GM21717 (cell line): ENCODE results near the gene LHFPL3.
"Not testable (repeated sequence)": the region's sequence is repeated elsewhere in the genome, so short reads cannot be mapped to it uniquely, and the experiment has no call there.

Experiments
- ATAC-seq: cut with Tn5 transposase; IDR thresholded peaks from one replicate; pipeline ENCODE4 v1.9.1; 2021; ENCODE audit warnings: mild to moderate bottlenecking, moderate library complexity; ENCODE audit not compliant: unreplicated experiment

The LHFPL3 gene

DNA sequence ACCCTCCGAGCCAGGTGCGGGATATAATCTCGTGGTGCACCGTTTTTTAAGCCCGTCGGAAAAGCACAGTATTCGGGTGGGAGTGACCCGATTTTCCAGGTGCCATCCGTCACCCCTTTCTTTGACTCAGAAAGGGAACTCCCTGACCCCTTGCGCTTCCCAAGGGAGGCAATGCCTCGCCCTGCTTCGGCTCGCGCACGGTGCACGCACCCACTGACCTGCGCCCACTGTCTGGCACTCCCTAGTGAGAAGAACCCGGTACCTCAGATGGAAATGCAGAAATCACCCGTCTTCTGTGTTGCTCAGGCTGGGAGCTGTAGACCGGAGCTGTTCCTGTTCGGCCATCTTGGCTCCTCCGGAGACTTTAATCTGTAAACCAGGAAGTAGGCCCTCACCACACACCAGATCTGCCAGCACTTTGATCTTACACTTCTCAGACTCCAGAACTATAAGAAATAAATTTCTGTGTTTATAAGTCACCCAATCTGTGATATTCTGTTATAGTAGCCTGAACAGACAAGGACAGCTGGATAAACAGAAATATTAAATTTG is 235.0 kb downstream of the LHFPL3 start:
- ATAC-seq = not testable (repeated sequence)

DNA sequence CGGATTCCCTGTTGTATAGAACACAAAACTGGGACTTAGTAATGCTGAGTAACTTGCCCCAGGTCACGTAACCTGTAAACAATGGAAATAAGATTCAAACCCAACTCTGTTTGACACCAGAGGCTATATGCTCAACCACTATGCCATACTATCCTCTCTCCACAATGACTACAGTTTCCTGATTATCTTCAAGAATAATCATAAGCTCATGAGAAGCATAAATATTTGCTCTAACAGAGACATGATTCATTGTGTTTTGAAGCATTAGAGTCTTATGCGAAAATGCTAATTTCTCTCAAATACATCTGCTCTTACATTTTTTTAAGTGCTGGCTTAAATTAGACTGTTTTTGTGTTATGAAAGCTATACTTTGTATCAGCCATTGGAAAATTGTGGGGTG is 241.3 kb downstream of the LHFPL3 start:
- ATAC-seq = no peak

DNA sequence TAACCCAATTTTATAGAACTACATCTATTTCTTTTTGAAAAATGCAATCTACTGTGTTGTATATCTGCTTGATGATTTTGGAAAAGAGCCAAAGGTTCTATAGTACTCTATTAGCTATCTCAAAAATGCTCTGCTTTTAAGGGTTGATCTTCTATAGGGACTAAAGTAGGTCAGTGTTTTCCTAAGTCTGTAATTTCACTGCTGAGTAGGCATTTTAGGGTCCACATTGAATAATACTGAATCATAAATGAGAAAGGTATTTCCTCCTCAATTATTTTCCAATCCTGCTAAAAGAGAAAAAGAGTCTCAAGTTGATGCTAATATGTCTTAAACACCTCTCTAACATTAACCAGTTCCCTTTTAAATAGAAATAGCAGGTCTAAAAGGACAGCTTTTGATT is 244.2 kb downstream of the LHFPL3 start:
- no peak for ATAC-seq

GRCh38 chr7:104584620-104585019 is 256.2 kb downstream of the LHFPL3 start:
- ATAC-seq = no peak

- not testable (repeated sequence) for ATAC-seq
Measured at GRCh38 chr7:104595591-104595990, 267.2 kb downstream of the LHFPL3 start.

GRCh38 chr7:104603957-104604356 is 275.6 kb downstream of the LHFPL3 start:
- ATAC-seq = no peak

- no peak for ATAC-seq
Measured at GRCh38 chr7:104604706-104605105, 276.3 kb downstream of the LHFPL3 start.

GRCh38 chr7:104621321-104621720 is 292.9 kb downstream of the LHFPL3 start:
- no peak for ATAC-seq

DNA sequence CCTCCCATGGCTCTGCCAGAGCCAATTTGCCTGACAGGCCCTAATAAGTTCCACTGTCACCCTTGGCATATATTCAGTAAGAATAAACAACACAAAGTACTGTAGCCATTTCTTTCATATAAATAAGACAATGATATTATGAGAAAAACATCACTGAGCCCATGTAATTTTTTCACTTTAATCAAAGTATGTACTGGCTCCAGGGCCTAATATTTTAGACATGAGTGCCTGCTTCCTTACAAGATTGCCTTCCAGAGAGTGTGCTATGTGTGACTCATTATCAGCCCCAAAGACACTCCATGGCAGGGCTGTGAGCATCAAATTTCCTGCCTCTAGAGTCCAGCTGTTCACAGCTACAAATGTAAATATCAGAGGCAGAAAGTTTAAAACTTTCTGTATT is 297.6 kb downstream of the LHFPL3 start:
- ATAC-seq = no peak

- ATAC-seq = no peak
Measured at GRCh38 chr7:104627516-104627915, 299.1 kb downstream of the LHFPL3 start.

- ATAC-seq = no peak
Measured at GRCh38 chr7:104628017-104628416, 299.6 kb downstream of the LHFPL3 start.

DNA sequence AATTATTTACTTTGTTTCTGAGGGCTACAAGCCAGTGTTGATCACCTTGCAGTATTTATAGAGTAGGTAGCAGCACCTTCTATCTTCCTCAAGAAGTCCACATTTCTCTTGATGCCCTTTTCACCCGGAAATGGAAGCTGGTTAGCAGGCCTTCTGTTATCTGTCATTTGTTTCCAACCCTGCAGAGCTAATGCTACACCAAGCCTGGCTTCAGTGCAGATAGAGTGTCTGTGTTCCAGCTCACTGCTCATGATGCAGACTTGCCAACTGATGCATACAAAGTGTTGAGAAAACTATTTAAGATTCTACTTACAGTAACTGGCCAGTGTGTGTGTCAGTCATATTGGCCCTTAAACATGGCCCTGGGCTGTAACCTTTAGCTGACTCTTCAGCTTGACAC is 301.0 kb downstream of the LHFPL3 start:
- no peak for ATAC-seq

DNA sequence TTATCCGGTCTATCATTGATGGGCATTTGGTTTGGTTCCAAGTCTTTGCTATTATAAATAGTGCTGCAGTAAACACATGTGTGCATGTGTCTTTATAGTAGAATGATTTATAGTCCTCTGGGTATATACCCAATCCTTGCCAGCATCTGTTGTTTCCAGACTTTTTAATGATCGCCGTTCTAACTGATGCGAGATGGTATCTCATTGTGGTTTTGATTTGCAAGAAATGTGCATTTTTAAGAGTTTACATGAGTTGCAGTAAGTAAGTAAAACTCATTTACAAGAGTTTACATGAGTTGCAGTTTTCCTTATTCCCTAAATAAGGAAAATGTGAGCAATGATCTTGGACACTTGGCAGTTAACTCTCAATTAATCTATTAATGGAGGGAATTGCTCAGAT is 312.1 kb downstream of the LHFPL3 start:
- ATAC-seq = no peak

GRCh38 chr7:104642560-104642959 is 314.2 kb downstream of the LHFPL3 start:
- ATAC-seq = no peak

DNA sequence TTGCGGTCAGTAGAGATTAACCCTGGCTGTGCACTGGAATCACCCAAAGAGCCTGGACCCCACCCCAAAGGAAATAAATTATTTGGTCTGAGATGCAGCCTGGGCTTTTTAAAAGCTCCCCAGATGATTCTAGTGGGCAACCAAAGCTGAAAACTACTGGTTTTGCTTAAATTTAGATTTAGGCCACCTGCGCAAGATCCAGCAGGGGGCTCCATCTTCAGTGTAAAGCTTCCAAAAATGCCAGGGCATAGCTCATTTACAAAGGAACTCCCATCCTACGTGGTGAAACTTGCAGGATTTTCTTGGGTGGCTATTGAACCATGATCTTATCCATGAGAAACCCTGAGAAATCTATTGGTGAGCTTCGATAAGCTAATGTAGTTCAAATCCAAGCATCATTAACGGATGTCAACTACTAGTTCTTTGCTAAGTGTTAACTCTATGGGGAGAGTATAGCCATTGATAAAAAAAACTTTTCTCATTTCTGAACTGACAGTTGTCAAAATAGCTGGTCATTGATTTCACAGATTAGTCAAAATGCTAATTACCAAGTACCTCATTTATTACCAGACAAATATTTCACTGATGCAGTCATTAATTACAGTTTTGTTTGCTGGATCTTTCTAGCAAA is 315.3 kb downstream of the LHFPL3 start:
- ATAC-seq = no peak

DNA sequence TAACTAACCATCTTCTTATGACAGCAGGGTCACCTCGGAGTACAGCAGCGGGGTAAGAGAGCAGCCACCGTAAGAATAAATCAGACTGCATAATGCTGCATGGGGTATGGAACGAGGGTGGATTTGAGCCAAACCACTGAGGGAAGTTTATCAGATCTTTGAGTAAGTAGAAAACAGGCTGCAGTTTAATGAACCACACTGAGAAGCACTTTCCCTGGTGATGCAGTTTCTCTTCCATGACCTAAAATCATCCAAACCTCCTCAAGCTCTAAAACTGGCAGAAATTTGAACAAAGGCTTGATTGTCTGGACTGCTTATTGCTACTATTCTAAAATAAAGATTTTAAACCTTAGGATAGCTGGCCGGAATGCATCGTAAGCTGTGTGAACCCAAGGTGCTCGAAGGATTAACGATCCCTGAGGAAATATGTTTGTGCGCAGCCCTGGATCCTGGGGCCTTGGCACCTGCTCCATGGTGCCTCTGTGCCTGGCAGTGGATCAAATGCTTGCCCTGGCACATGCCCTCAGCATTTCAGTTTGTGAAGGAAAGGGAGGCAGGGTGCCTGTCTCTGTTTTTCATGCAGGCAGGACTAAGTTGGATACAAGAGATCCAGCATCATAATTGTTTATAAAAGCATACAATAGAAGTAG is 322.7 kb downstream of the LHFPL3 start:
- ATAC-seq = no peak

DNA sequence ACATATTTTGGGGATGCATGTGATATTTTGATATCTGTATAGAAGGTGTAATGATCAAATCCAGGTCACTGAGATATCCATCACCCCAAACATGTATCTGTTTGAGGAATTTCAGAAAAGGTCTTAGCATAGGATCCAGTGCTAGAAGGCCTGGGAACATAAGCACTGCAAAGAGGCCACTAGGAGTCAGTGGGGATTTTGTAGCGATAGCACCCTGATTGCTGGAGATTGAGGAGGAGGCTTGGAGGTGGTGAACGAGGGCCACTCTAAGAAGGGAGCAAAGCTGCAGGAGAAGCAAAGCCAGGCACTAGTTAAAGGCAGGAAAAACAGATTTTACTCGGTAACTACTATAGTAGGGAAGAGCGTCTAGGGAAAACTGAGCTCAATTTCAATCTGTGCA is 324.0 kb downstream of the LHFPL3 start:
- no peak for ATAC-seq

DNA sequence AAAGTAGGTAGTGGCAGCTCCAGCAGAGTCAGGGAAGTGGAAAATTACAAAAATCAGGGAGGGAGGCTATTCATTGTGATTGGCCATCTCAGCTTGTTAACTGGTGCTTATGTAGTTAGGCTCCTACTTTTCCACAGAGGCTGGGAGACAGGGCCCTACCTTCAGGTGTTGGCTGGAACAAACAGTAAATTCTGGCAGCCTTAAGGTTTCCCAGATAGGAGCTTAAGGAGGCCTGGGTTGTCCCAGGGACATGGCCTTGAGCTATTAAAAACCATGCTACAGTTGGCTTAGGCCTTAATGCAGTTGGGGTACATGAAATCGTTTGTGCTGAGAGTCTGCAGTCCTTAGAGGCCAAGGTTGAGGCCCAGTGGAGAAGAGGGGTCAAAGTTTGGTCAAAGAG is 324.5 kb downstream of the LHFPL3 start:
- ATAC-seq = no peak

DNA sequence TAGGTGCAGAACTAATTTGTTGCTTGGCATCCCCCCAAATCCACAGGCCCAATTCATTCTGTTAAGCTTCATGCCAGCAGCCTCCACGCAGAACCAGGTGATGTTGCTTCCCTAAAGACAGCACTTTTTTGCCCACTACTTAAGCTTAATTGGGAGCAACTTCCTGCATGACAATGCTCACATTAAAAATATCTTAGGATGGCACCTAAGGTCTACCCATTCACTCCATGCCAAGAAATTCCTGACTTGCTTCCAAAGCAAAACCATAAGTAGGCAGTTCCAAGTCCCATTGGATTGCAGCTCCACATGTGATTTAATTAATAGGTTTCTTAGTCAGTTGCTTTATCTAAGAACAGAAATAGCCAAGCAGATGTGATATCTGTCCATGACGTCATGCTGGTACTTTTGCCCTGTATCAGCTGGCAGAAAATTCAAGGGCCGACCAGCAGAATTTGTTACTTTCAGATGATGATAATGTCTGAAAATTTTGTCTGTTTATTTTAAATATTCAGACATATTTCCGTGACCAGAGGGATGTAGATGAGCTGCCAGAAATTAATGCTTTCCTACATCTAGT is 325.5 kb downstream of the LHFPL3 start:
- ATAC-seq = no peak

DNA sequence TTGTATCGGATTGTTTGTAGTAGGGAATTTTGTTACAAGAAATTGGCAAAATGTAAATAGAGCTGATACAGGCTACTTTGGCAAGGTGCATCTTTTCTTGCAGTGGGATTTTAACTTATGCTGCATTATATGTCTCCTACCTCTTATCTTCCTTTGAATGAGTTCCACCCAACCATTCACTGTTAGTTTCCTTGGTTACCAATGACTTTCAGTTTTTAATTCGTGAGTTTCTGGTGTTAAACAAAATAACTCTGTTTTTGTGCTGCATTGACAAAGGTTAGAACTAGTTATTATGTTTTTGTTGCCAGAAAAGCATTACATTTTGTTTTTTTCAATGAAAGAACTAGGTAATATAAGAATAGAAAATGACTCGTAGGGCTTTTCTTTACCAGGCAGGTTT is 327.2 kb downstream of the LHFPL3 start:
- no peak for ATAC-seq

DNA sequence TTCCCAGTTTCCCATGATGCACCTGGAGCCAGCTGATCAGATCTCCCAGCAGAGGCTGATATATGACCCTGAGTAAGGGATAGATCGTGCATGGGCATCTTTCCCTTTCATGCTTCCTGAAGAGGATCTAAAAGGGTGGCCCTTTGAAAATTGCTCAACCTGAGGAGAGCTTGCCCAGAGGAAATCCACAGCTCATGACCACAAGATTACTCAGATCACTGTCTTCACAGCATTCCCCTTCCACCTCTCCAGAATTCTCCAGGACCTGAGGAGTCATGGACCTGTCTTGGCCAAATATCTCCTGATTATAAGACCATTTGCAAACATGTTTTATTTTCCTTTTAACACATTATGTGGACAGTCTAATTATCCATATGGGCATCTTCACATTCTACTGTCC is 328.1 kb downstream of the LHFPL3 start:
- no peak for ATAC-seq

DNA sequence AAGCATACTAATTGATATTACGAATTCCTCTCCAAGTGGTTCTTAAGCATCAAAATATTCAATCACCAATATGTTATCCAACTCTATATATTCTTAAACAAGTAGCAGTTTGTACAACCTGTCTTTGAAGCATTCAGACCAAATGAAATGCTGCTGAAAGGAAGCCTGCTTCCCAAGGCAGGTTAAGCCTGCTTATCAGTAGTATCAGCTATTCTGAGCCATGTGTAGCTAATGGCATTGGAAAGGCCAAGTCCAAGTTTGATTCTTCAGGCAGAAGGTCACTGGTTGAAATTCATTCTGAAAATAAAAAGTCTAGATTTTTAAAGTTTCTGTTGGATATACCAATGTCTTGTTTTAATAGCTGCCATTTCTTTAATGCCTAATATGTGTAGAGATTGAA is 328.7 kb downstream of the LHFPL3 start:
- no peak for ATAC-seq
